HG03066 (cell line): ENCODE data around the gene GNAO1.

Source experiments
- ATAC-seq: cut with Tn5 transposase; IDR thresholded peaks from one replicate; pipeline ENCODE4 v1.9.1; 2021; ENCODE audit warnings: low read depth; ENCODE audit not compliant: unreplicated experiment

Gene GNAO1

GRCh38 chr16:56356276-56357240, 165.3 kb downstream of the GNAO1 start:
- peak; percentile 92 for ATAC-seq

- ATAC-seq: no peak
These were observed 166.0 kb downstream of the GNAO1 start for GRCh38 chr16:56357241-56357764.

GRCh38 chr16:56357765-56358322, 166.6 kb downstream of the GNAO1 start:
- no peak for ATAC-seq

GRCh38 chr16:56360117-56361008, 169.1 kb downstream of the GNAO1 start:
- no peak for ATAC-seq

- no peak for ATAC-seq
These were observed 170.9 kb downstream of the GNAO1 start for GRCh38 chr16:56362057-56362655.

GRCh38 chr16:56362706-56363105, 171.4 kb downstream of the GNAO1 start:
- no peak for ATAC-seq

GRCh38 chr16:56363181-56363716, 172.0 kb downstream of the GNAO1 start:
- no peak for ATAC-seq

GRCh38 chr16:56363781-56364565, 172.7 kb downstream of the GNAO1 start:
- ATAC-seq: no peak

- no peak for ATAC-seq
These were observed 173.6 kb downstream of the GNAO1 start for GRCh38 chr16:56364865-56365264.

GRCh38 chr16:56365552-56365951, 174.3 kb downstream of the GNAO1 start:
- no peak for ATAC-seq

- no peak for ATAC-seq
These were observed 175.7 kb downstream of the GNAO1 start for GRCh38 chr16:56366945-56367344.

- no peak for ATAC-seq
These were observed 176.5 kb downstream of the GNAO1 start for GRCh38 chr16:56367764-56368163.

GRCh38 chr16:56368545-56368944, 177.3 kb downstream of the GNAO1 start:
- ATAC-seq: no peak

GRCh38 chr16:56369202-56369601, 177.9 kb downstream of the GNAO1 start:
- no peak for ATAC-seq

- ATAC-seq: no peak
These were observed 179.0 kb downstream of the GNAO1 start for GRCh38 chr16:56370185-56370874.

GRCh38 chr16:56370875-56371659, 179.8 kb downstream of the GNAO1 start:
- ATAC-seq: no peak

GRCh38 chr16:56371660-56371937, 180.3 kb downstream of the GNAO1 start:
- no peak for ATAC-seq

GRCh38 chr16:56372013-56372634, 180.8 kb downstream of the GNAO1 start:
- no peak for ATAC-seq
